Myocyte (in vitro differentiated cells): ENCODE results near the gene RDH5. TPM values are rescaled to one million over a fixed set of nuclear protein-coding genes. Genes with fewer than 3 reads are reported as not detected.

Experiments
- DNase-seq: peaks from one replicate; pipeline ENCODE4 v3.0.0-alpha.2; 2012; ENCODE audit warnings: low read depth
- polyA plus RNA-seq: library from polyadenylated mRNA; unstranded; fragments of >200 nt; gene quantifications from one replicate; pipeline ENCODE4 v1.2.1, GENCODE V29; 2012; ENCODE audit warnings: missing spikeins
- total RNA-seq: library from RNA; depleted of rRNA; stranded (reverse); fragments of >200 nt; gene quantifications from 2 replicates; pipeline ENCODE4 v1.2.3, GENCODE V29; 2014

RDH5 gene
- total RNA-seq = 457 and 673 TPM in 2 replicates
- 71.1 TPM for polyA plus RNA-seq

- peak; percentile 99 for DNase-seq
Measured at GRCh38 chr12:55720071-55720564, at the start of gene RDH5. Gene RDH5, plus strand, starts transcription at chr12:55720393. Its CDS starts 792 bp downstream, at chr12:55721185.

GRCh38 chr12:55671746-55672145, 48.4 kb upstream of the RDH5 start:
- no peak for DNase-seq

- no peak for DNase-seq
Measured at GRCh38 chr12:55673638-55674037, 46.6 kb upstream of the RDH5 start.

- no peak for DNase-seq
Measured at GRCh38 chr12:55675666-55676065, 44.5 kb upstream of the RDH5 start.

GRCh38 chr12:55676707-55677106, 43.5 kb upstream of the RDH5 start:
- no peak for DNase-seq

- DNase-seq = no peak
Measured at GRCh38 chr12:55679691-55680090, 40.5 kb upstream of the RDH5 start.

- peak; percentile 99 for DNase-seq
Measured at GRCh38 chr12:55681142-55682077, 38.8 kb upstream of the RDH5 start.

GRCh38 chr12:55682087-55682796, 38.0 kb upstream of the RDH5 start:
- DNase-seq = peak; percentile 52

- no peak for DNase-seq
Measured at GRCh38 chr12:55683676-55684075, 36.5 kb upstream of the RDH5 start.

- no peak for DNase-seq
Measured at GRCh38 chr12:55684761-55685370, 35.3 kb upstream of the RDH5 start.

- DNase-seq = no peak
Measured at GRCh38 chr12:55685671-55686070, 34.5 kb upstream of the RDH5 start.

GRCh38 chr12:55686366-55687010, 33.7 kb upstream of the RDH5 start:
- DNase-seq = peak; percentile 63

- DNase-seq = no peak
Measured at GRCh38 chr12:55687746-55688145, 32.4 kb upstream of the RDH5 start.

- DNase-seq = no peak
Measured at GRCh38 chr12:55688716-55689655, 31.2 kb upstream of the RDH5 start.

- no peak for DNase-seq
Measured at GRCh38 chr12:55692631-55693322, 27.4 kb upstream of the RDH5 start.

GRCh38 chr12:55693323-55694187, 26.6 kb upstream of the RDH5 start:
- no peak for DNase-seq

GRCh38 chr12:55694188-55694515, 26.0 kb upstream of the RDH5 start:
- DNase-seq = no peak

- no peak for DNase-seq
Measured at GRCh38 chr12:55694651-55695050, 25.5 kb upstream of the RDH5 start.

GRCh38 chr12:55695349-55695748, 24.8 kb upstream of the RDH5 start:
- DNase-seq = no peak
